Measurements from ENCODE around the gene PEX1. TPM values are rescaled to one million over a fixed set of nuclear protein-coding genes. Genes with fewer than 3 reads are reported as not detected.

PEX1 gene
- total and polyA plus RNA-seq, 9 of the 15 experiments (the other 6 are each of a cell fraction or from before 2014, with no cell fraction given): 9.4 to 32.2 (median 19.9) TPM

DNA sequence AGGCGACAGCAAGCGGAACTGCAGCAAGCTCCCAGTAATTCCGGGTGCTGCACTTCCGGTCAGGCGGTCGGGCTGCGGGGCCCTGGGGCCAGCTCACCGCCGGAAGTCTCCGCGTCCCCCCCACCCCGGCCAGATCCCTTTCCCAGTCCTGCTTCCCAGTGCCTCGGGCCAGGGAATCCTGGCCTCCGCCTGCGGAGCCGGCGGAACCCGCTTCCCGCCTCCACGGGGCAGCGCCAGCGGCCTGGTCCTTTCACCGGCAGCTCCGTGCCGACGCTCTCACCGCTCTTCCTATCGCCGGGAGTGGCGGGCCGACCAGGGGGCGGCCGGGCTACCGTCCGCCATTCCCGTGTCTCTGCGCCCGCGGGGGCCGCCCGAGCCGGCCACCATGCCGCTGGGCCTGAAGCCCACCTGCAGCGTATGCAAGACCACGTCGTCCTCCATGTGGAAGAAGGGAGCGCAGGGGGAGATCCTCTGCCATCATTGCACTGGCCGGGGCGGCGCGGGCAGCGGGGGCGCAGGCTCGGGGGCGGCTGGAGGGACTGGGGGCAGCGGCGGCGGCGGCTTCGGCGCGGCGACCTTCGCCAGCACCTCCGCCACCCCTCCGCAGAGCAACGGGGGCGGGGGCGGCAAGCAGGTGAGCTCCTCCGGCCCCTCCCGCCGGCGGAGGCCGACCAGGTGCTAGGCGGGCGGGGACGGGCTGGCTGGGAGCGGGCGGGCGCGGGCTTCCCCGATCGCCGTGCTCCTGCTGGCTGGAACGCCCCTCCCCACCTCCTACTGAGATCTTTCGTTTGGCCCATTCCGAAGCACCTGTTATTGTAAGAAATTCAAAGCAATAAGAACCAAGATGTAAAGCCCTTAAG is 80.7 kb downstream of the PEX1 start, which contains the start of gene GATAD1 (continued):
- TF ChIP-seq, protein P1, sequence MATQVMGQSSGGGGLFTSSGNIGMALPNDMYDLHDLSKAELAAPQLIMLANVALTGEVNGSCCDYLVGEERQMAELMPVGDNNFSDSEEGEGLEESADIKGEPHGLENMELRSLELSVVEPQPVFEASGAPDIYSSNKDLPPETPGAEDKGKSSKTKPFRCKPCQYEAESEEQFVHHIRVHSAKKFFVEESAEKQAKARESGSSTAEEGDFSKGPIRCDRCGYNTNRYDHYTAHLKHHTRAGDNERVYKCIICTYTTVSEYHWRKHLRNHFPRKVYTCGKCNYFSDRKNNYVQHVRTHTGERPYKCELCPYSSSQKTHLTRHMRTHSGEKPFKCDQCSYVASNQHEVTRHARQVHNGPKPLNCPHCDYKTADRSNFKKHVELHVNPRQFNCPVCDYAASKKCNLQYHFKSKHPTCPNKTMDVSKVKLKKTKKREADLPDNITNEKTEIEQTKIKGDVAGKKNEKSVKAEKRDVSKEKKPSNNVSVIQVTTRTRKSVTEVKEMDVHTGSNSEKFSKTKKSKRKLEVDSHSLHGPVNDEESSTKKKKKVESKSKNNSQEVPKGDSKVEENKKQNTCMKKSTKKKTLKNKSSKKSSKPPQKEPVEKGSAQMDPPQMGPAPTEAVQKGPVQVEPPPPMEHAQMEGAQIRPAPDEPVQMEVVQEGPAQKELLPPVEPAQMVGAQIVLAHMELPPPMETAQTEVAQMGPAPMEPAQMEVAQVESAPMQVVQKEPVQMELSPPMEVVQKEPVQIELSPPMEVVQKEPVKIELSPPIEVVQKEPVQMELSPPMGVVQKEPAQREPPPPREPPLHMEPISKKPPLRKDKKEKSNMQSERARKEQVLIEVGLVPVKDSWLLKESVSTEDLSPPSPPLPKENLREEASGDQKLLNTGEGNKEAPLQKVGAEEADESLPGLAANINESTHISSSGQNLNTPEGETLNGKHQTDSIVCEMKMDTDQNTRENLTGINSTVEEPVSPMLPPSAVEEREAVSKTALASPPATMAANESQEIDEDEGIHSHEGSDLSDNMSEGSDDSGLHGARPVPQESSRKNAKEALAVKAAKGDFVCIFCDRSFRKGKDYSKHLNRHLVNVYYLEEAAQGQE (IDR thresholded peaks at IDR 0.05; ENCODE audit: borderline replicate concordance): no peak
- TF ChIP-seq, protein P1 (CRISPR knock-in tag; IDR thresholded peaks at IDR 0.05; ENCODE audit: low read depth): no peak; the same call in none of the 2 replicates
- TF ChIP-seq, protein P2, sequence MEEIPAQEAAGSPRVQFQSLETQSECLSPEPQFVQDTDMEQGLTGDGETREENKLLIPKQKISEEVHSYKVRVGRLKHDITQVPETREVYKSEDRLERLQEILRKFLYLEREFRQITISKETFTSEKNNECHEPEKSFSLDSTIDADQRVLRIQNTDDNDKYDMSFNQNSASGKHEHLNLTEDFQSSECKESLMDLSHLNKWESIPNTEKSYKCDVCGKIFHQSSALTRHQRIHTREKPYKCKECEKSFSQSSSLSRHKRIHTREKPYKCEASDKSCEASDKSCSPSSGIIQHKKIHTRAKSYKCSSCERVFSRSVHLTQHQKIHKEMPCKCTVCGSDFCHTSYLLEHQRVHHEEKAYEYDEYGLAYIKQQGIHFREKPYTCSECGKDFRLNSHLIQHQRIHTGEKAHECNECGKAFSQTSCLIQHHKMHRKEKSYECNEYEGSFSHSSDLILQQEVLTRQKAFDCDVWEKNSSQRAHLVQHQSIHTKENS (CRISPR knock-in tag; IDR thresholded peaks at IDR 0.05): no peak
- TF ChIP-seq ARID1B (IDR thresholded peaks at IDR 0.05): 0 out of 2 replicates have a peak, but pooled peaks have one; percentile 25
- TF ChIP-seq, protein P3, sequence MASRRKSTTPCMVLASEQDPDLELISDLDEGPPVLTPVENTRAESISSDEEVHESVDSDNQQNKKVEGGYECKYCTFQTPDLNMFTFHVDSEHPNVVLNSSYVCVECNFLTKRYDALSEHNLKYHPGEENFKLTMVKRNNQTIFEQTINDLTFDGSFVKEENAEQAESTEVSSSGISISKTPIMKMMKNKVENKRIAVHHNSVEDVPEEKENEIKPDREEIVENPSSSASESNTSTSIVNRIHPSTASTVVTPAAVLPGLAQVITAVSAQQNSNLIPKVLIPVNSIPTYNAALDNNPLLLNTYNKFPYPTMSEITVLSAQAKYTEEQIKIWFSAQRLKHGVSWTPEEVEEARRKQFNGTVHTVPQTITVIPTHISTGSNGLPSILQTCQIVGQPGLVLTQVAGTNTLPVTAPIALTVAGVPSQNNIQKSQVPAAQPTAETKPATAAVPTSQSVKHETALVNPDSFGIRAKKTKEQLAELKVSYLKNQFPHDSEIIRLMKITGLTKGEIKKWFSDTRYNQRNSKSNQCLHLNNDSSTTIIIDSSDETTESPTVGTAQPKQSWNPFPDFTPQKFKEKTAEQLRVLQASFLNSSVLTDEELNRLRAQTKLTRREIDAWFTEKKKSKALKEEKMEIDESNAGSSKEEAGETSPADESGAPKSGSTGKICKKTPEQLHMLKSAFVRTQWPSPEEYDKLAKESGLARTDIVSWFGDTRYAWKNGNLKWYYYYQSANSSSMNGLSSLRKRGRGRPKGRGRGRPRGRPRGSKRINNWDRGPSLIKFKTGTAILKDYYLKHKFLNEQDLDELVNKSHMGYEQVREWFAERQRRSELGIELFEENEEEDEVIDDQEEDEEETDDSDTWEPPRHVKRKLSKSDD (conservative IDR thresholded peaks at IDR 0.05; ENCODE audit: low read length): no peak; the same call in 1 of the 2 replicates
- no peak for TF ChIP-seq U2AF2 (optimal IDR thresholded peaks at IDR 0.05; ENCODE audit: low read depth, low read length)
- TF ChIP-seq, protein P4, sequence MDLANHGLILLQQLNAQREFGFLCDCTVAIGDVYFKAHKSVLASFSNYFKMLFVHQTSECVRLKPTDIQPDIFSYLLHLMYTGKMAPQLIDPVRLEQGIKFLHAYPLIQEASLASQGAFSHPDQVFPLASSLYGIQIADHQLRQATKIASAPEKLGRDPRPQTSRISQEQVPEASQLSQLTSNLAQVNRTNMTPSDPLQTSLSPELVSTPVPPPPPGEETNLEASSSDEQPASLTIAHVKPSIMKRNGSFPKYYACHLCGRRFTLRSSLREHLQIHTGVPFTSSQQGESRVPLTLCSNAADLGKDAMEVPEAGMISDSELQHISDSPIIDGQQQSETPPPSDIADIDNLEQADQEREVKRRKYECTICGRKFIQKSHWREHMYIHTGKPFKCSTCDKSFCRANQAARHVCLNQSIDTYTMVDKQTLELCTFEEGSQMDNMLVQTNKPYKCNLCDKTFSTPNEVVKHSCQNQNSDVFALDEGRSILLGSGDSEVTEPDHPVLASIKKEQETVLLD (IDR thresholded peaks at IDR 0.05): no peak
- TF ChIP-seq CREB1 (IDR thresholded peaks at IDR 0.05): peak; percentile 44
- peak; percentile 47; the same call in 1 of the 2 replicates for TF ChIP-seq CREB1 (CRISPR knock-in tag; IDR thresholded peaks at IDR 0.05)
- TF ChIP-seq ZNF780A (CRISPR knock-in tag; IDR thresholded peaks at IDR 0.05): no peak
- TF ChIP-seq, protein P5, sequence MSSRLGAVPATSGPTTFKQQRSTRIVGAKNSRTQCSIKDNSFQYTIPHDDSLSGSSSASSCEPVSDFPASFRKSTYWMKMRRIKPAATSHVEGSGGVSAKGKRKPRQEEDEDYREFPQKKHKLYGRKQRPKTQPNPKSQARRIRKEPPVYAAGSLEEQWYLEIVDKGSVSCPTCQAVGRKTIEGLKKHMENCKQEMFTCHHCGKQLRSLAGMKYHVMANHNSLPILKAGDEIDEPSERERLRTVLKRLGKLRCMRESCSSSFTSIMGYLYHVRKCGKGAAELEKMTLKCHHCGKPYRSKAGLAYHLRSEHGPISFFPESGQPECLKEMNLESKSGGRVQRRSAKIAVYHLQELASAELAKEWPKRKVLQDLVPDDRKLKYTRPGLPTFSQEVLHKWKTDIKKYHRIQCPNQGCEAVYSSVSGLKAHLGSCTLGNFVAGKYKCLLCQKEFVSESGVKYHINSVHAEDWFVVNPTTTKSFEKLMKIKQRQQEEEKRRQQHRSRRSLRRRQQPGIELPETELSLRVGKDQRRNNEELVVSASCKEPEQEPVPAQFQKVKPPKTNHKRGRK (tag; IDR thresholded peaks at IDR 0.05): no peak

Data from K562 (cell line).